Measurements from ENCODE around the gene RNF31.

- TF ChIP-seq CTCF (conservative IDR thresholded peaks at IDR 0.05; ENCODE audit: low read length): no peak
- TF ChIP-seq EZH2phosphoT487 (IDR thresholded peaks at IDR 0.05; ENCODE audit: borderline replicate concordance): no peak
These were observed 4.2 kb downstream of the RNF31 start for GRCh38 chr14:24151404-24152080.

Data from Loucy (cell line).